Cardiac muscle cell (in vitro differentiated cells and primary cell): ENCODE measurements around the gene ATXN7L2. TPM values are rescaled to one million over a fixed set of nuclear protein-coding genes. Genes with fewer than 3 reads are reported as not detected.

Experiments used
- DNase-seq, 2 donors: peaks; one replicate each; pipeline versions ENCODE4 v3.0.0 to v3.0.0-alpha.2; 2010 to 2017; ENCODE audit warnings: low read depth in 1 of 2, low spot score in 1 of 2
- H3K27ac ChIP-seq: fragments of 200-600 bp; sonication (generic); 2 replicates; pipeline ENCODE4 v1.5.1; 2016
- H3K27me3 ChIP-seq: fragments of 200-600 bp; sonication (generic); 2 replicates; pipeline ENCODE4 v1.6.0; 2016; ENCODE audit warnings: control low read depth
- H3K36me3 ChIP-seq: fragments of 200-600 bp; sonication (generic); 2 replicates; pipeline ENCODE4 v1.5.1; 2016; ENCODE audit warnings: control low read depth
- H3K4me1 ChIP-seq: fragments of 200-600 bp; sonication (generic); 2 replicates; pipeline ENCODE4 v1.8.1; 2017; ENCODE audit warnings: low read depth, mild to moderate bottlenecking, mixed run types
- H3K4me3 ChIP-seq: fragments of 200-600 bp; sonication (generic); 2 replicates; pipeline ENCODE4 v1.5.1; 2016; ENCODE audit warnings: mild to moderate bottlenecking
- H3K9me3 ChIP-seq: fragments of 200-600 bp; sonication (generic); 2 replicates; pipeline ENCODE4 v1.5.1; 2017; ENCODE audit warnings: low read depth, mild to moderate bottlenecking, control low read depth
- CTCF ChIP-seq: IDR thresholded peaks from 2 replicates; pipeline ENCODE4 v1.5.1; 2012; ENCODE audit warnings: low read depth, mild to moderate bottlenecking, low read length
- polyA plus RNA-seq: library from polyadenylated mRNA; unstranded; fragments of >200 nt; fragmentation: Nextera tagmentation; extraction: Ambion mirVana; gene quantifications from 2 replicates; pipeline ENCODE4 v1.2.1, GENCODE V29; 2016
- total RNA-seq: library from RNA; depleted of rRNA; stranded (reverse); fragments of >200 nt; gene quantifications from 2 replicates; pipeline ENCODE4 v1.2.3, GENCODE V29; 2016

ATXN7L2 gene
- total and polyA plus RNA-seq, 2 experiments from 2014 or later, result 7.0 to 17.8 TPM

- TF ChIP-seq CTCF, result no peak
Observed at GRCh38 chr1:109499081-109499480, 15.4 kb downstream of the ATXN7L2 start.

GRCh38 chr1:109499661-109500536 lies 16.2 kb downstream of the ATXN7L2 start:
- DNase-seq, result peak; percentile 34 to 42
- TF ChIP-seq CTCF, result peak; percentile 51
- H3K27ac ChIP-seq, result no peak overlapping the region

More at GRCh38 chr1:109499081-109499480, 15.4 kb downstream of the ATXN7L2 start:
- peaks cover 8% of the 10 kb centered on the region for H3K36me3 ChIP-seq
- DNase-seq, result no peak
- H3K27ac ChIP-seq, result no peak overlapping the region
- no peaks in the 10 kb centered on the region for H3K9me3 ChIP-seq
- H3K4me3 ChIP-seq, result no peak overlapping the region
- peaks cover 4% of the 10 kb centered on the region for H3K4me1 ChIP-seq
- H3K27me3 ChIP-seq, result no peaks in the 10 kb centered on the region

GRCh38 chr1:109500941-109501381 lies 17.3 kb downstream of the ATXN7L2 start:
- Histone ChIP-seq H3K4me3 (no peak overlapping the region), H3K9me3 (no peaks in the 10 kb centered on the region), H3K4me1 (no peaks in the 10 kb centered on the region), H3K36me3 (peaks cover 7% of the 10 kb centered on the region), H3K27ac (no peak overlapping the region), H3K27me3 (no peaks in the 10 kb centered on the region)
- no peak for TF ChIP-seq CTCF
- no peak for DNase-seq

More at GRCh38 chr1:109499661-109500536, 16.2 kb downstream of the ATXN7L2 start:
- Histone ChIP-seq H3K4me1 (no peaks in the 10 kb centered on the region), H3K9me3 (no peaks in the 10 kb centered on the region), H3K4me3 (no peak overlapping the region), H3K36me3 (peaks cover 8% of the 10 kb centered on the region), H3K27me3 (no peaks in the 10 kb centered on the region)

GRCh38 chr1:109501644-109502363 lies 18.1 kb downstream of the ATXN7L2 start:
- no peak for DNase-seq
- no peak overlapping the region for H3K27ac ChIP-seq

More at GRCh38 chr1:109501644-109502363, 18.1 kb downstream of the ATXN7L2 start:
- Histone ChIP-seq H3K4me3 (no peak overlapping the region), H3K27me3 (no peaks in the 10 kb centered on the region), H3K36me3 (no peaks in the 10 kb centered on the region), H3K4me1 (no peaks in the 10 kb centered on the region), H3K9me3 (no peaks in the 10 kb centered on the region)
- TF ChIP-seq CTCF, result no peak
